ENCODE data around the gene PHLPP1.

GRCh38 chr18:62939433-62939832 is 224.1 kb downstream of the PHLPP1 start:
- no peak for TF ChIP-seq CTCF (IDR thresholded peaks at IDR 0.05)
- no peak for TF ChIP-seq RAD21 (conservative IDR thresholded peaks at IDR 0.05 in 1 of 2, IDR thresholded peaks at IDR 0.05 in 1 of 2)
- TF ChIP-seq EP300 (IDR thresholded peaks at IDR 0.05): no peak
- TF ChIP-seq ESRRA (IDR thresholded peaks at IDR 0.05; ENCODE audit: borderline replicate concordance, low read length): no peak
- TF ChIP-seq POLR2A (IDR thresholded peaks at IDR 0.05; ENCODE audit: low read length): no peak
- no peak for TF ChIP-seq TFCP2L1 (CRISPR knock-in tag; IDR thresholded peaks at IDR 0.05)
- TF ChIP-seq REST (IDR thresholded peaks at IDR 0.05): no peak
- TF ChIP-seq ZNF302 (CRISPR knock-in tag; IDR thresholded peaks at IDR 0.05): no peak
- no peak for TF ChIP-seq TP53 (CRISPR knock-in tag; IDR thresholded peaks at IDR 0.05)
- no peak for TF ChIP-seq GATA3 (IDR thresholded peaks at IDR 0.05; ENCODE audit: borderline replicate concordance)
- TF ChIP-seq SMC3 (IDR thresholded peaks at IDR 0.05): no peak
- TF ChIP-seq HES2 (IDR thresholded peaks at IDR 0.05): no peak
- no peak for TF ChIP-seq BCL3 (IDR thresholded peaks at IDR 0.05)
- no peak for TF ChIP-seq EHF (CRISPR knock-in tag; IDR thresholded peaks at IDR 0.05)
